ENCODE results near the gene LIN28A.

The LIN28A gene

GRCh38 chr1:26368006-26368405 is 42.6 kb upstream of the LIN28A start (continued):
- TF ChIP-seq PATZ1 (CRISPR knock-in tag; IDR thresholded peaks at IDR 0.05; ENCODE audit: borderline replicate concordance), result no peak
- no peak for TF ChIP-seq CSRNP3 (CRISPR knock-in tag; IDR thresholded peaks at IDR 0.05)

- TF ChIP-seq ESRRG (CRISPR knock-in tag; IDR thresholded peaks at IDR 0.05), result no peak
- no peak for TF ChIP-seq CREB5 (CRISPR knock-in tag; IDR thresholded peaks at IDR 0.05; ENCODE audit: low read depth)
- TF ChIP-seq OSR1 (CRISPR knock-in tag; IDR thresholded peaks at IDR 0.05), result no peak
- no peak for TF ChIP-seq ZFP3 (CRISPR knock-in tag; IDR thresholded peaks at IDR 0.05)
- no peak for TF ChIP-seq PATZ1 (CRISPR knock-in tag; IDR thresholded peaks at IDR 0.05; ENCODE audit: borderline replicate concordance)
- no peak for TF ChIP-seq SNAI2 (CRISPR knock-in tag; IDR thresholded peaks at IDR 0.05)
- TF ChIP-seq CSRNP3 (CRISPR knock-in tag; IDR thresholded peaks at IDR 0.05), result no peak
- no peak for TF ChIP-seq CSDC2 (CRISPR knock-in tag; IDR thresholded peaks at IDR 0.05)
- TF ChIP-seq TSHZ2 (CRISPR knock-in tag; IDR thresholded peaks at IDR 0.05), result no peak
- no peak for TF ChIP-seq ISL1 (CRISPR knock-in tag; IDR thresholded peaks at IDR 0.05)
- no peak for TF ChIP-seq GLIS3 (CRISPR knock-in tag; IDR thresholded peaks at IDR 0.05)
- TF ChIP-seq BACH2 (CRISPR knock-in tag; IDR thresholded peaks at IDR 0.05; ENCODE audit: borderline replicate concordance), result no peak
- no peak for TF ChIP-seq ZNF70 (CRISPR knock-in tag; IDR thresholded peaks at IDR 0.05)
- no peak for TF ChIP-seq POU6F1 (CRISPR knock-in tag; IDR thresholded peaks at IDR 0.05; ENCODE audit: borderline replicate concordance, low read depth)
- TF ChIP-seq TCF4 (CRISPR knock-in tag; IDR thresholded peaks at IDR 0.05; ENCODE audit: borderline replicate concordance), result no peak
- no peak for TF ChIP-seq PPARA (CRISPR knock-in tag; IDR thresholded peaks at IDR 0.05; ENCODE audit: borderline replicate concordance)
- TF ChIP-seq RARB (CRISPR knock-in tag; IDR thresholded peaks at IDR 0.05), result no peak
- no peak for TF ChIP-seq ARNTL (CRISPR knock-in tag; IDR thresholded peaks at IDR 0.05; ENCODE audit: borderline replicate concordance, low read depth)
- TF ChIP-seq ZNF565 (CRISPR knock-in tag; conservative IDR thresholded peaks at IDR 0.05; ENCODE audit: low read depth), result no peak
- ATAC-seq, result no peak
These were observed 42.1 kb upstream of the LIN28A start for GRCh38 chr1:26368486-26368885.
